ENCODE results near the gene TMEM131. TPM values are rescaled to one million over a fixed set of nuclear protein-coding genes. Genes with fewer than 3 reads are reported as not detected.
"Not testable (repeated sequence)": the region's sequence is repeated elsewhere in the genome, so short reads cannot be mapped to it uniquely, and the experiment has no call there.

The TMEM131 gene, protein sequence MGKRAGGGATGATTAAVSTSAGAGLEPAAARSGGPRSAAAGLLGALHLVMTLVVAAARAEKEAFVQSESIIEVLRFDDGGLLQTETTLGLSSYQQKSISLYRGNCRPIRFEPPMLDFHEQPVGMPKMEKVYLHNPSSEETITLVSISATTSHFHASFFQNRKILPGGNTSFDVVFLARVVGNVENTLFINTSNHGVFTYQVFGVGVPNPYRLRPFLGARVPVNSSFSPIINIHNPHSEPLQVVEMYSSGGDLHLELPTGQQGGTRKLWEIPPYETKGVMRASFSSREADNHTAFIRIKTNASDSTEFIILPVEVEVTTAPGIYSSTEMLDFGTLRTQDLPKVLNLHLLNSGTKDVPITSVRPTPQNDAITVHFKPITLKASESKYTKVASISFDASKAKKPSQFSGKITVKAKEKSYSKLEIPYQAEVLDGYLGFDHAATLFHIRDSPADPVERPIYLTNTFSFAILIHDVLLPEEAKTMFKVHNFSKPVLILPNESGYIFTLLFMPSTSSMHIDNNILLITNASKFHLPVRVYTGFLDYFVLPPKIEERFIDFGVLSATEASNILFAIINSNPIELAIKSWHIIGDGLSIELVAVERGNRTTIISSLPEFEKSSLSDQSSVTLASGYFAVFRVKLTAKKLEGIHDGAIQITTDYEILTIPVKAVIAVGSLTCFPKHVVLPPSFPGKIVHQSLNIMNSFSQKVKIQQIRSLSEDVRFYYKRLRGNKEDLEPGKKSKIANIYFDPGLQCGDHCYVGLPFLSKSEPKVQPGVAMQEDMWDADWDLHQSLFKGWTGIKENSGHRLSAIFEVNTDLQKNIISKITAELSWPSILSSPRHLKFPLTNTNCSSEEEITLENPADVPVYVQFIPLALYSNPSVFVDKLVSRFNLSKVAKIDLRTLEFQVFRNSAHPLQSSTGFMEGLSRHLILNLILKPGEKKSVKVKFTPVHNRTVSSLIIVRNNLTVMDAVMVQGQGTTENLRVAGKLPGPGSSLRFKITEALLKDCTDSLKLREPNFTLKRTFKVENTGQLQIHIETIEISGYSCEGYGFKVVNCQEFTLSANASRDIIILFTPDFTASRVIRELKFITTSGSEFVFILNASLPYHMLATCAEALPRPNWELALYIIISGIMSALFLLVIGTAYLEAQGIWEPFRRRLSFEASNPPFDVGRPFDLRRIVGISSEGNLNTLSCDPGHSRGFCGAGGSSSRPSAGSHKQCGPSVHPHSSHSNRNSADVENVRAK (N-terminal part only)
- polyA plus RNA-seq (ENCODE audit: insufficient read length in 10 of 10), result 10 to 100 TPM; 37.2 to 58.2 (median 44.1) TPM
- long read RNA-seq, donor 1, full-length matches to known transcripts, result 2 of 8 reads
- long read RNA-seq, donor 1, partial matches to known transcripts, result 6 of 8 reads
- long read RNA-seq, donor 1, other reads (novel, unspliced or antisense), result 0 of 8 reads
- long read RNA-seq, donor 2, full-length matches to known transcripts, result 1 of 1 reads
- long read RNA-seq, donor 2, partial matches to known transcripts, result 0 of 1 reads
- long read RNA-seq, donor 2, other reads (novel, unspliced or antisense), result 0 of 1 reads
- long read RNA-seq, donor 3, result 0 reads
- long read RNA-seq, donor 4, full-length matches to known transcripts, result 1 of 1 reads
- long read RNA-seq, donor 4, partial matches to known transcripts, result 0 of 1 reads
- long read RNA-seq, donor 4, other reads (novel, unspliced or antisense), result 0 of 1 reads
- long read RNA-seq, donor 5, full-length matches to known transcripts, result 4 of 10 reads
- long read RNA-seq, donor 5, partial matches to known transcripts, result 6 of 10 reads
- long read RNA-seq, donor 5, other reads (novel, unspliced or antisense), result 0 of 10 reads
- long read RNA-seq, donor 6, full-length matches to known transcripts, result 1 of 1 reads
- long read RNA-seq, donor 6, partial matches to known transcripts, result 0 of 1 reads
- long read RNA-seq, donor 6, other reads (novel, unspliced or antisense), result 0 of 1 reads
- long read RNA-seq, donor 7, full-length matches to known transcripts, result 2 of 2 reads
- long read RNA-seq, donor 7, partial matches to known transcripts, result 0 of 2 reads
- long read RNA-seq, donor 7, other reads (novel, unspliced or antisense), result 0 of 2 reads
- long read RNA-seq, donor 8, result 0 reads
- long read RNA-seq, donor 9, full-length matches to known transcripts, result 2 of 2 reads
- long read RNA-seq, donor 9, partial matches to known transcripts, result 0 of 2 reads
- long read RNA-seq, donor 9, other reads (novel, unspliced or antisense), result 0 of 2 reads

DNA sequence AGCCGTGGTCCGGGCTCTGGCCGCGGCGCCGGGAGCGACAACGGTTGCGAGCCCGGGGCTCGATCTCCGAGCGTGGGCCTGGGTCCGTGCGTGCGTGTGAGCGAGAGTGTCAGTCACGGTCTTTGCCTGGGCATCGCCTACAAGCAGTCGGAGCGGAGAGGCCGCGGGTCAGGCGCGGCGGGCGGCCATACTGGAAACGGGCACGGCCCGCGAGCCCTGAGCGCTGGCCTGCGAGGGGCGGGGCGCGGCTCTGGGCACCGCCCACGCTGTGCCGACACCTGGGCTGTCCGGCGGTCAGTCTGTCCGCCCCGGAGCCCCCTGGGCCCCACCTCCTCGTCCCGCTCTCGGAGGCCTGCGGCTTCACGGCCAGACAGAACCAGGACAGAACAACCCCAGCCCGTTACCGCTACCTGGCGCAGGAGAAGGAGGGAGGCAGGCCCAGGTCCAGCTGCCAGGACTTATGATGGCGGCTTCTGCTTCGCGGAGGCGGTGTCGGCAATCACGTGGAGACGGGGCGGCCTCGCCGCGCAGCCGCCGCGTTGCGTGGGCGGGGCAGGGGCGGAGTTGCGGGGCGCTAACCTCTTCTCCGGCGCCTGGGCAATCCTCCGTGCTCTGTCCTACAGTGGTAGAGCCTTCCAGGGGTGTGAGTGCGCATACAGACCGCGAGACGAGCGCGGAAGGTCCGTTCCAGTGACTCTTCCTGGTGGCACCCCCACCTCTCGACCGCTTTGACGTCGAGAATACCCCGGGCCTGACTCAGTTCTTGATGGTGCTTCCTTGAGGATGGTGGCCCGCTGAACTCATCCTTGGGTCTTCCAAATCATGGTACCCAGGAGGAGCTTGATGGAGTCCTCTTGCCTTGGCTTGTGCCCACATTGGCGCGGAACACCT is at the start of gene TMEM131:
Gene TMEM131, minus strand, starts transcription at position 215 of the 891 bp plus-strand sequence. CDS start 286 bp downstream, outside the sequence.
- peak; percentile 95 to 99 (median 96) for DNase-seq

DNA sequence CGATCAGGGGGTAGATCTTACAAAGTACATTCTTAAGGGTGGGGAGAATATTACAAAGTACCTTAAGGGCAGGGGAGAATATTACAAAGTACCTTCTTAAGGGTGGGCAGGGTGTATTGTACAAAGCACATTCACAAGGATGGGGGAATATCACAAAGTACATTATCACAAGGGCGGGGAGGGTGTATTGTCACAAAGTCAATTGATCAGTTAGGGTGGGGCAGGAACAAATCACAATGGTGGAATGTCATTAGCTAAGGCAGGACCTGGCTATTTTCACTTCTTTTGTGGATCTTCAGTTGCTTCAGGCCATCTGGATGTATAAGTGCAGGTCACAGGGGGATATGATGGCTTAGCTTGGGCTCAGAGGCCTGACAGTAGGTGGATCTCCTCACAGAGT is 49.0 kb upstream of the TMEM131 start:
- DNase-seq, result not testable (repeated sequence)

DNA sequence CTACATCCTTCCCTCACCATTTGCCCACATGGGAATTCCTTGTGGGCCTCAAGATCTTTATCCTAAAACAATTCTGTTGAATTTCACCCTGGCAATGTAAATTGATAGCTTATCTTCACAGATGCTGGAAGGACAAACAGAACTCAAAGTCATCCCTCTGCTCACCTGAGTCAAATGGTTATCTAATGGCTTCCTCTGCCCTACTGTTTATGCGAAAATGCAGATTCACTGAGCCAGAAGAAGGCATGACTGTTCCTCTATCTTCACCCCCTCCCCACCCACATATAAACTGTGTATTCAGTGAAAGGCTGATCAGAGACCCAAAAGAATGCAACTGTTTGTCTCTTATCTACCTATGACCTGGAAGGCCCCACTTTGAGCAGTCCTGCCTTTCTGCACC is 47.4 kb upstream of the TMEM131 start:
- no peak for DNase-seq

DNA sequence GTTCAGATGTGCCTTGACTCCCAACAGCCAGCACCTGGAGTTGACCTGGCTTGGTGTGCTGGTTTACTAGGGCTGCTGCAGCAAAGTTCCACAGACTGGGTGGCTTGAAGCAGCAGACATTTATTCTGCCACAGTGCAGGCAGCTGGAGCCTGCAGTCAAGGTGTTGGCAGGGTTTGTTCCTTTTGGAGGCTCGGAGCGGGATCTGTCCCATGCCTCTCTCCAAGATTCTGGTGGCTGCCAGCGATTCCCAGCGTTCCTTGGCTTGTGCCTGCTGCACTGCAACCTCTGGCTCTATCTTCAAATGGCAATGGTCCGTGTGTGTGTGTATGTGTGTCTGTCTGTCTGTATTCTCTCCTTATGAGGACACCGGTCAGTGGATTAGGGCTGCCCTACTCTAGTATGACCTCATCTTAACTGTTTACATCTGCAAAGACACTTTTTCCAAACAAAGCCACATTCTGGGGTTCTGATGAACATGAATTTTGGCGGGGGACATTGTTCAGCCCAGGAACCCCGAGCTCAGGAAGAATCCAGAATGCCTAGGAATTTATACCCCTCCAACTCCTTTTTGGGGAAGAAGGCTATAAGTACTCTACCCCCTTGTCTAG is 44.7 kb upstream of the TMEM131 start:
- no peak for DNase-seq

DNA sequence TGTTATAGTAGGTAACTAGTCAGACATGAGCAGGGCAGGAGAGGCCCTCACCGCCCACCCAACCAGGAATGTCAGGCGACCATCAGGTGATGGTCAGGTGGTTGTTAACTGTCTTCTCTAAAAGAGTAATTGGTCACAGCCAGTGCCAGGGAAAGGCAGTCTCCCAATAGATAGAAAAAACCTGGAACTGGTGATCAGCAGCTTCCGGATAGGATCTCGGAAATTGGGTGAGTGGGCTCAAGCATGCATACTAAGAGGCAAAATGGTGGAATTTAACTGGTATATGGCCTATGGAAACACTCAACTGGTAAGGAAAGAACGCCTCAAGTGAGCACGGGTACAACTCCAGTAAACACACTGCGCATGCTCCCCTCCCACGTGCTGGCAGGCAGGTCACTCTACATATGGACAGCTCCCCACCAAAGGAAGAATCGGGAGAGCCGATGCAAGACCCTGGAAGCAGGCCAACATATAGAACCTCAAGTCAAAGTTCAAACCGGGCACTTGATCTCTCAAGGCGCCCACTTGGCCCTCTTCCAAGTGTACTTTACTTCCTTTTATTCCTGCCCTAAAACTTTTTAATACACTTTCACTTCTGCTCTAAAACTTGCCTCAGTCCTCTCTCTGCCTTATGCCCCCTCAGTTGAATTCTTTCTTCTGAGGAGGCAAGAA is 43.5 kb upstream of the TMEM131 start:
- peak in 1 of 3 donors; percentile 23 for DNase-seq

DNA sequence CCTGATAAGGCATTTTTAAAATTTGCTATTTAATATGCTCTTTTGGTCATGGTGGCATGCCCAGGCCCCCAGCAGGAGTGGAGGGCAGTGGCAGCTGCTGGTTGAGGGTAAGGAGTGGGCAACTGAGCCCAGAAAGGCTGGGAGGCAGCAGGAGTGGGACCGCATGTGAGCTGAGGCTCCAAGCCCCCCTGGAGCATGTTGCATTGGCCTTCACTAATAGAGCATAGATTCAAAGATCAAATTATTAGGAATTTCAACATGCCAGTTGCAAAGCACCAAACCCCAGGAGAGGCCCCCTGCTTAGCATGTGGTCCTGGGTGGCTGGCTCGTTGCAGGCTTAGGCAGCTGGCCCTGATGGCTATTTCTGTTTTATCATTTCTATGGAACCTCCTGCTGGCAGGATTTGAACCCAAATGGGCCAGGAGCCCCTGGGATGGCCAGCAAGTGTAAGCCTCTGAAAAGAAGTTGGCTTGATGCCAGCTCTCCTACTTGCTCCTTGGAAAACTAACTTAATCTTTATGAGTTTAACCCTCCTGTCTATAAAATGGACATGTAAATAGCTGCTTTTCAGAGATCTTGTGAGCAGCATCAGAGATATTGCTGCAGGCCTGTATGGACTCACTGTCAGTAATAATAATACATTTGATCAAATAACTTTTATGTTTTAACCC is 42.1 kb upstream of the TMEM131 start:
- DNase-seq, result no peak

DNA sequence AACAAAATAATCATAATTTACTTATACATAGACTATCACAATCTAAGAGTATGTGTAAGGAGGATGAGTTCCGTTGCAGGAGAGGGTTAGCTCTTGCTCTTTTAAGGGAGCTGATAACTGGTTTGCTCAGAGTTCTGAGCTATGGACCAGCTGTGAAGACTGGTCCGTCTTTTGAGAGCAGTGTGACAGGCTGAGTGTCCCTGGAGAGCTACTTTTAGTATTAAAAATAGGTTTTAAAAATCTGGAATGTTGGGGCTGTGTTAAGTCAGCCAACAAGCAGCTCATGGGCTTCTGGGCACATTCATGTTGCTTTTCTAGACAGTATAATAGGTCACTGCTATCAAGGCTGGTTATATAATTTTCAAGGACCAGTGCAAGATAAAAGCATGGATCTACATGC is 41.5 kb upstream of the TMEM131 start:
- DNase-seq, result no peak

DNA sequence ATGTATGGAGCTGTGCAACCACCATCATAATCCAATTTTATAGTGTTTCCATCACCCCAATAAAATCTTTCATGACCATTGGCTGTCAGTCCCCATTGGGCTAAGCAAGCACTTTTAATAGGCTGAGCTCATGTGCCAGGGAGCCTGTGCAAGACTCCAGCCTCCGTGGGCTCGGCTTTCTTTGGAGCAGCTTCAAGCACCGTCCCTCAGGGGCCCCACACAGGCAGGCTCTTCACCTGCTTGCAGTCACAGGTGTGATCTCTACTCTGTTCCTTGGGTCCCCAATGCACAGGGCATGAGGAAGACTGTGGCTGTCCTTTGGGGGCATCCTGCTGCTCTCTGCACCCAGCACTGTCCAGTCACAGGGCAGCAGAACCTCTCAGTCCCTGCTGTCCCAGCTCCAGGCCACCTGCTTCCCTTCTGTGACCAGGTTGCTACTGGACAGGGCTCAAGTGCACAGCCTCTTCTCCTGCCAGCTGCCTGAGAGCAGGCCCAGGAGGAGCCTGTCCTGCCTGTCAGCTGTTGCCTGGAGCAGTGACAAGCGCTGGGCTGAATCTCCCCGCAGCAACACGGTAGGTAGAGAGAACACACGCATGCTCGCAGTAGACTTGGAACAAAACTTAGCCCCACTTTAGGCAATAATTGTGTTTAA is 40.7 kb upstream of the TMEM131 start:
- DNase-seq, result peak; percentile 28 to 41 (median 32)

DNA sequence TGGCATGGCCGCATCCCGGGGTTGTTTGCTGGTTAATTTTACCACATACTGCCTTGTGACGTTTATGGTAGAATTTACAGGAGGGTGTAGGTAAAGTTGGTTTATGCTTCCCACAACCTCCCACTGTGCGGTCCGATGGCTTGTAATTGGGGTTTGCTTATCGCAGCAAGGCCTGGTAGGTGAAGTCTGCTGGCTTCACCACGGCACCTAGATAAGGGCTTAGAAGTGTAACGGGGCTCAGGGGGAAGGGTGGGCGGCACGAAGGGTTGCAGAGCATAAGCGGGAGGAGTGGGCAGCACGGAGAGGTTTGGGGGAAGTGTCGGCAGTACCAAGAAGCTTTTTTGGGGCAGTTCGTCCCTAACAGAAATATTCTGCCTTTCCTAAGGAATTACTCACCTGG is 39.0 kb upstream of the TMEM131 start:
- DNase-seq, result no peak

DNA sequence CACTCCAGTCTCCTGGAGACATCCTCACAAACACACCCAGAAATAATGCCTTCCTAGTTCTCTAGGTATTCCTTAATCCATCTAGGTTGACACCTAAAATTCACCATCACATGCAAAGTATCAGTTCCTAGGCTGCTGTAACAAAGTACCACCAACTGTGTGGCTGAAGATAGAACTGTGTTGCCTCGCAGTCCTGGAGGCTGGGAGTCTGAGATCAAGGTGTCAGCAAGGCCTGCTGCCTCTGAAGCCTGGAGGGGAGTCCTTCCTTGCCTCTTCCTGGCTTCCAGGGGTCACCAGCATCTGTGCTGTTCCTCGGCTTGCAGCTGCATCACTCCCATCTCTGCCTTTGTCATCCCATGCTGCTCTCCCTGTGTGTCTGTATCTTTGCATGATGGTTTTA is 36.3 kb upstream of the TMEM131 start:
- no peak for DNase-seq

DNA sequence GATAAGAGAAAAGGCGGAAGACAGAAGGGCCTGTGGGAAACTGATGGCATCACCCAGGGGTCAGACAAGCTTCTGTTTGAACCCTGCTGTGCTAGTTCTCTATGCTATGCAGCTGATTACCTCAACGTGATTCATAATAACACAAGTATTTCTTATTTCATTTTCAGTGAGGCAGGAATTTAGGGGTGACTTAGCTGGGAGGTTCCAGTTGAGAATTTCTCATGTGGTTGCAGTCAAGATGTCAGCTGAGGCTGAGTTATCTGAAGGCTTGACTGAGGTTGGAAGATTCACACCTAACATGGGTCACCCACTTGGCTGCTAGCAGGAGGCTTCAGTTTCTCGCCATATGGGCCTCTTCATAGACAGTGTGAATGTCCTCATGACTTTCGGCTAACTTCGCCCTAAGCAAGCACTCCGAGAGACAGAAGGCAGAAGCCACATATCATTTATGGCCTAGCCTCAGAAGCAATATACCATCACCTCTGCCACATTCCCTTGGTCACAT is 34.0 kb upstream of the TMEM131 start:
- DNase-seq, result no peak

DNA sequence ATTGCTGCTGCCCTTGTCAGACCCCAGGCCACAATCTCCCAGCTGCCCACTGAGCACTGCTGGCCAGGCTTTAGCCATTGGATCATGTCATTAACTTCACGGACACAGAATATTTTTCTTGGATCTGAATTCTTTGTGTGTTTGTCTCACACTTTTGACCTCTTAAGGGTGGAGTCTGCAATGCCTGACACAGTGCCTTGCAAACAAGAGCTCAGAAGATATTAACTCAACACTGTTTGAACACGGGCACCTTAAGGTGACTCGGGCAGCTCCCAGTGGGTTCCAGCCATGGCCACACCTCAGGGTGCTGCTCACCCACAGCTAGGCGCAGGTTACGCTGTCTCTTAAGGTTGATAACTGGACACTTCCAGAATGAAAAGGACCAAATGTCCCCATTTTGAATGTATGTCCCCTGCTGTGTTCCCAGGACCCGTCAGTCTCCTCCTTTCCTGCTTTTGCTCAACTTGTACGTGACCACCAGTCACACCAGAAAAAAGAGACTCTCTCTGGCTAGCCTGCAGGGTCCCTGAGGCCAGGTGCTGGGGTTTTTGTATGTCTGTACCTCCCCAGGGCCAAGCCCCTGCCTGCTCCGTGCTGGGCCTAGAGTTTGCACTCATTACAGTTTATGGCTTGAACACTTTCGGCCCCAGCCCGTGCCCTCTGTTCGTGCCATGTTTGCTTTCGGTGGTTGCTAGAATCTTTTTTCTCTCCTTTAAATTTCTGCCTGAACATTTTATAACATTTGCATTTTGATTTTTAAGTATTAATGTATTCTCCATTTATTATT is 33.4 kb upstream of the TMEM131 start:
- DNase-seq, result no peak

DNA sequence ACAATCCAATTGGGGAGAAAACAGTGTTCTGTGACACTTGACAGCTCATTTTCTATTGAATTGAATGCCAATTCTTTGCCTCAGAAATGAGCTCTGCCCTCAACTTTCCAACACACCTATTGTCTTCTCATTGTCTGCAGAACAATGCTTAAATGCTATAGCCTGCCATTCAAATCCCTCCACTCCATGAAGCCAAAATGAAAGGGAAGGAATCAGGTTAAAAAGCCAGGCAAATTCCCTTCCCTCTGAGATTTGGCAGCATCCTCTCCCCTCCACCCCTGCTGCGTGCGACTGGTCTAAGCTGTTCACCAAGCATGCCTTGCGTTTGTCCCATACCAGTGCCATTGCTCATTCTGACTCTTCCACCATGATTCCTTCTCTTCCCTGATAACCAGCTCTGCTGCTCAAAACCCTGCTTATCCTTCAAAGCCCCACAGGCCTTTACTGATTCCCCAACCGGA is 32.4 kb upstream of the TMEM131 start:
- no peak for DNase-seq

DNA sequence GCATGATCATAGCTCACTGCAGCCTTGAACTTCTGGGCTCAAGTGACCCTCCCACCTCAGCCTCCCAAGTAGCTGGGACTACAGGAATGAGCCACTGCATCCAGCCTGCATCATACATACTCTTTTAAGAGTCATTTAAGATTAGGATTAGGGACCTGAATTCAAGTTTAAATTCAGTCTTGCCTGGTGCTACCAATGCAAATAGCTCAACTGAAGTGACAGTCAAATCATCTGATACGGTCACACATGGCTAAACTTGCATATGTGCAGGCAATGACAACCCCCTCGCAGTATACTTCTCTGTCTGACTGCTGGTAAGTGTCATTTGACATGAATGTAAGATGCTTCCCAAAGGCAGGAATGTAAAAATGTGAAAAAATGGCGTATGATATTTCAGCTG is 31.8 kb upstream of the TMEM131 start:
- DNase-seq, result no peak

DNA sequence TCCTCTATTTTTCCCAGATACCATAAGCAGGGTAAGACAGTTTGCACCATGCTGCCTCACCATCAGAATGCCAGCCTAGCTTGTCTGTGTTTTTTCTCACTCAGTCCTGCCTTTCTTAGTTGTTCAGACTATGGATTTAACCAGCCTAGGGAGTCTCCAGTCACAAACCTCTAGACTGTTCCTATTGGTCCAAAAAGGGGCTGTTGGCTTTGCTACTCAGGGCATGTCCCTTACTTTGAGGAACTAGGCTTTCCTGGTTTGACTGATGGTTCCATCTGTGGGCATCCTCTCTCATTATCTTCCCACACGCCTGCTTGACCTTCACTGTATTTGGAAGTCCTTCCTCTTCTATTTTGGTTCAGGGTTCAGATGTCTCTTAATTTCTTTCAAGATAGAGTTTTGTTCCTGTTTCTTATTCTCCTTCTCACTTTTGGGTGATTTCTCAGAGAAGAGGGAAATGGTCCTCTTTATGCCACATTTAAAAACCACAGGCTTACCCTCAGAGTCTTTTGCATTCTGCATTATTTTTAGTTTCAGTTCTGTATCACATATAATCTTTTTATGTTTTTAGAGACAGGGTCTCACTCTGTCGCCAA is 31.3 kb upstream of the TMEM131 start:
- no peak for DNase-seq

All from muscle of back (tissue), 13 donors.